ENCODE results near the gene LBHD2.

The LBHD2 gene

GRCh38 chr14:103091041-103091882 is 7.3 kb downstream of the LBHD2 start:
- DNase-seq = peak; percentile 26

- DNase-seq = no peak
Observed at GRCh38 chr14:103091883-103092222, 7.8 kb downstream of the LBHD2 start.

GRCh38 chr14:103093856-103094405 is 9.9 kb downstream of the LBHD2 start:
- no peak for DNase-seq

- no peak for DNase-seq
Observed at GRCh38 chr14:103094406-103095209, 10.6 kb downstream of the LBHD2 start, which contains the start of gene EXOC3L4. EXOC3L4 (plus strand) TSS chr14:103094725; CDS start chr14:103100220, 5,495 bp downstream.

- DNase-seq = no peak
Observed at GRCh38 chr14:103095210-103095778, 11.3 kb downstream of the LBHD2 start.

- no peak for DNase-seq
Observed at GRCh38 chr14:103096387-103096786, 12.4 kb downstream of the LBHD2 start.

- DNase-seq = no peak
Observed at GRCh38 chr14:103097244-103097993, 13.4 kb downstream of the LBHD2 start.

GRCh38 chr14:103097994-103098957 is 14.3 kb downstream of the LBHD2 start:
- DNase-seq = no peak

GRCh38 chr14:103099081-103099732 is 15.2 kb downstream of the LBHD2 start:
- no peak for DNase-seq

GRCh38 chr14:103099733-103100280 is 15.8 kb downstream of the LBHD2 start:
- no peak for DNase-seq

- no peak for DNase-seq
Observed at GRCh38 chr14:103100281-103101121, 16.5 kb downstream of the LBHD2 start.

GRCh38 chr14:103101257-103101962 is 17.4 kb downstream of the LBHD2 start:
- no peak for DNase-seq

GRCh38 chr14:103101963-103102688 is 18.1 kb downstream of the LBHD2 start:
- DNase-seq = no peak

- DNase-seq = no peak
Observed at GRCh38 chr14:103102689-103103260, 18.8 kb downstream of the LBHD2 start.

- no peak for DNase-seq
Observed at GRCh38 chr14:103103461-103104388, 19.7 kb downstream of the LBHD2 start.

- DNase-seq = no peak
Observed at GRCh38 chr14:103104389-103104653, 20.3 kb downstream of the LBHD2 start.

All from fibroblast of skin of back (primary cell).